ENCODE measurements around the gene FOXP4. TPM values are rescaled to one million over a fixed set of nuclear protein-coding genes. Genes with fewer than 3 reads are reported as not detected.

The FOXP4 gene
- total RNA-seq, 2 donors from 2014 or later = 15.7 to 21.0 TPM

DNA sequence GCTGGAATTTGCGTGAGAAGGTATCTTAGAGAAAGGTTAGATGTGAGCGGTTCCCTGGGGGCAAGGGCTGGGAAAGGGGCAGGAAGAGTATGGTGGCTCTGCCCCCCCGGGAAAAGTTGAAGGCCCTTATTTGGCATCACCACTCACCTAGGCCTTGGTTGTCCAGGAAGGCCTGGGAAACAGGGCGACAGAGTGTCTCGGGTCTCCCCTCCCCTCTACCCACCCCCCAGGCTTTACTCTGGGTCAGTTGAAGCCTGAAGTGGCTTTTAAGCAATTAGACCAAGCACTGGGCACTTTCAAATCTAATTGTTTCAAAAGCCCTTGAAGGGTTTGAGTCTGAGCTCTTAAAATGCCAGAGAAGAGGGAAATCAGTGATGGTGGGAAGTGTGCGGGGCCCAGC is 30.2 kb upstream of the FOXP4 start:
- DNase-seq (ENCODE audit: low spot score) (no peak), ATAC-seq (ENCODE audit: insufficient number of reproducible peaks, low FRiP score, low read depth) (no peak)
- TF ChIP-seq, protein P1, sequence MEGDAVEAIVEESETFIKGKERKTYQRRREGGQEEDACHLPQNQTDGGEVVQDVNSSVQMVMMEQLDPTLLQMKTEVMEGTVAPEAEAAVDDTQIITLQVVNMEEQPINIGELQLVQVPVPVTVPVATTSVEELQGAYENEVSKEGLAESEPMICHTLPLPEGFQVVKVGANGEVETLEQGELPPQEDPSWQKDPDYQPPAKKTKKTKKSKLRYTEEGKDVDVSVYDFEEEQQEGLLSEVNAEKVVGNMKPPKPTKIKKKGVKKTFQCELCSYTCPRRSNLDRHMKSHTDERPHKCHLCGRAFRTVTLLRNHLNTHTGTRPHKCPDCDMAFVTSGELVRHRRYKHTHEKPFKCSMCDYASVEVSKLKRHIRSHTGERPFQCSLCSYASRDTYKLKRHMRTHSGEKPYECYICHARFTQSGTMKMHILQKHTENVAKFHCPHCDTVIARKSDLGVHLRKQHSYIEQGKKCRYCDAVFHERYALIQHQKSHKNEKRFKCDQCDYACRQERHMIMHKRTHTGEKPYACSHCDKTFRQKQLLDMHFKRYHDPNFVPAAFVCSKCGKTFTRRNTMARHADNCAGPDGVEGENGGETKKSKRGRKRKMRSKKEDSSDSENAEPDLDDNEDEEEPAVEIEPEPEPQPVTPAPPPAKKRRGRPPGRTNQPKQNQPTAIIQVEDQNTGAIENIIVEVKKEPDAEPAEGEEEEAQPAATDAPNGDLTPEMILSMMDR (IDR thresholded peaks at IDR 0.05) = no peak
- H3K9me3 ChIP-seq = no peaks in the 10 kb centered on the region
- H3K36me3 ChIP-seq = no peaks in the 10 kb centered on the region
- no peaks in the 10 kb centered on the region for H3K27me3 ChIP-seq (replicated peaks; ENCODE audit: insufficient read depth)
- no peaks in the 10 kb centered on the region for H3K4me1 ChIP-seq (ENCODE audit: control insufficient read depth in 1 of 2, low read depth in 2 of 2)
- no peak overlapping the region for H3K4me3 ChIP-seq
- H3K27ac ChIP-seq = no peak overlapping the region

DNA sequence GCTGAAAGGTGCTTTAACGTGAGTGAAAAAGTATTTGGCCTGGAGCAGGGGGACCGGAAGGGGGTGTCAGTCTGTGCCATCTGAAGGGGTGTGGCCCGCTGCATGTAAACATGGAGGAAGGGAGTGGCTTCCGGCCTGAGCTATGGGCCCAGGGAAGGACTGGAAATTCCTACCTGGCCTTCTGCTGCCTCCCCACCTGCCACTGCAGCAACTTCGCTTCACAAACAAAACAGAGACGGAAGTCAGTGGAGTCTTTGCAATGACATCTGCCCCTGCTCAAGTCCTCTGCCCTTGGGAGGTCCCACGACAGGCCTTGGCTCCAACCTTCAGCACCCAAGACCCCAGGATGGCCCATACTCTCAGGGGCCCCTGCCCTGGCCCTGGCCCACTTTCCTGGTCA is 28.1 kb upstream of the FOXP4 start:
- H3K4me3 ChIP-seq = no peak overlapping the region
- peaks cover 4% of the 10 kb centered on the region for H3K27me3 ChIP-seq (replicated peaks; ENCODE audit: insufficient read depth)
- no peaks in the 10 kb centered on the region for H3K36me3 ChIP-seq
- no peak overlapping the region for H3K27ac ChIP-seq
- no peaks in the 10 kb centered on the region for H3K9me3 ChIP-seq
- no peaks in the 10 kb centered on the region for H3K4me1 ChIP-seq (ENCODE audit: control insufficient read depth in 1 of 2, low read depth in 2 of 2)
- ATAC-seq (ENCODE audit: insufficient number of reproducible peaks, low FRiP score, low read depth) (no peak), DNase-seq (ENCODE audit: low spot score) (no peak)
- TF ChIP-seq, protein P1 (IDR thresholded peaks at IDR 0.05) = no peak

DNA sequence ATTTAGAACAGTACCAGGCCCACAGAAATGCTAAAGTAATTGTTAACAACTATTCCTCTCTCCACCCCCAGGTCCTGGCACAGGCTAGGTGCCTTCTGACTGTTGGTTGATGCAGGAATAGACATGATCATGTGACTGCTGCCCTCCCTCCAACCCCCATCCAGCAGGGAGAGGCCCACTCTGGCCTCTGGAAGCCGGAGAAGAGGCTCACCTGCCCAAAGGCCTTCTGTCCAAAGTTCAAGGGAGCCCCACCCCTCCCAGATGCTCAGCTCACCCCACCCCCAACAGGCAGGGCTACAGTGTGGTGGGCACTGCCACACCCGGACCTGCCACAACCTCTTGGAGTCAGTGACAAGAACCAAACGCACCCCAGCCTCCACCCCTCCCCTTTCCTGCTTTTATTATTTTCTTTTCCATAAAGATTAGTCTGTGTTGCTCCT is 26.9 kb upstream of the FOXP4 start:
- Histone ChIP-seq H3K27ac (no peak overlapping the region), H3K36me3 (no peaks in the 10 kb centered on the region), H3K4me1 (ENCODE audit: control insufficient read depth in 1 of 2, low read depth in 2 of 2) (no peaks in the 10 kb centered on the region), H3K9me3 (no peaks in the 10 kb centered on the region), H3K4me3 (no peak overlapping the region), H3K27me3 (replicated peaks; ENCODE audit: insufficient read depth) (peaks cover 4% of the 10 kb centered on the region)
- TF ChIP-seq, protein P1 (IDR thresholded peaks at IDR 0.05) = no peak
- ATAC-seq (ENCODE audit: insufficient number of reproducible peaks, low FRiP score, low read depth) (no peak), DNase-seq (ENCODE audit: low spot score) (no peak)

DNA sequence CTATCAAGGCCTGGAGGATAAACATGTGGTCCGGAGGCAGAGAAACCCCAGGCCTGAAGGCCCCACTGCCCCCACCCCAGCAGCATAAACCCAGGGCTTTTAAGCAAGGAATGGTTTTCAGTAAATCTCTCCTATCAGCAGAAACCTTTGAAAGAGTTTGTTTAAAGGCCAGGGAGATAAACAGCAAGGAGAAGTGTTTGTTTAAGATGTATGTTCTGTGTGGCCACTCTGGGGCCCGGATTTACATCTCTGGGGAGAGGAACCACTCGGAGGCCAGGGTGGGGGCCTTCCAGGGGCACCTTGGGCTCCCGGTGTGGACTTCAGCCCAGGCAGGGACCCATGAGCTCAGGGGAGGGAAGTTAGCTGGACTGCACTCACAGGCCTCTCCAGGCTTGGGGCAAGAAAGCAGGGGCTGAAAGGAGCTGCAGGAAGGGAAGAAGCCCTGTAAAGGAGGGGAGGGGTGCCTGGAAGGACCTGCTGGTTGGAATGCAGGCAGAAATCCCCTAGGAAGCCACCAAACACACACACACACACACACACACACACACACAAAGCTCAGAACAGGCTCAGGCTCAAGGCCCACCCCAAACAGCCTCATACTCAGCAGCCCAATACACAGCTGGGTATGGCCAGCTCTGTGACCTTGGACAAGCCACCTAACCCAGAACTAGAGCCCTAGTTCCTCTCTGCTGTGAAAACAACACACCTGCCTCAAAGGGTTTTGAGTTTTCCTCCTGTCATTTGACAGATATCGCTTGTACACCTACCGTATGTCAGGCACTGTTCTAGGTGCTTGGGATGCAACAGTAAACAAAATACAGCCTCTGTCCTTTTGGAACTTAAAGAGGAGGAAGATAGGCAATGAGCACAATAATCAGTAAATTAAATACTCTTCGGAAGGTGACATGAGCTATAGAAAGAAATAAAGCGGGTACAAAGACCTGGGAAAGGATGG is 26.2 kb upstream of the FOXP4 start:
- ATAC-seq (ENCODE audit: insufficient number of reproducible peaks, low FRiP score, low read depth) = no peak
- no peaks in the 10 kb centered on the region for H3K9me3 ChIP-seq
- DNase-seq (ENCODE audit: low spot score) = no peak
- TF ChIP-seq, protein P1 (IDR thresholded peaks at IDR 0.05) = no peak
- H3K4me1 ChIP-seq (ENCODE audit: control insufficient read depth in 1 of 2, low read depth in 2 of 2) = no peaks in the 10 kb centered on the region
- H3K36me3 ChIP-seq = no peaks in the 10 kb centered on the region
- H3K27ac ChIP-seq = no peak overlapping the region
- no peak overlapping the region for H3K4me3 ChIP-seq
- H3K27me3 ChIP-seq (replicated peaks; ENCODE audit: insufficient read depth) = peaks cover 4% of the 10 kb centered on the region

DNA sequence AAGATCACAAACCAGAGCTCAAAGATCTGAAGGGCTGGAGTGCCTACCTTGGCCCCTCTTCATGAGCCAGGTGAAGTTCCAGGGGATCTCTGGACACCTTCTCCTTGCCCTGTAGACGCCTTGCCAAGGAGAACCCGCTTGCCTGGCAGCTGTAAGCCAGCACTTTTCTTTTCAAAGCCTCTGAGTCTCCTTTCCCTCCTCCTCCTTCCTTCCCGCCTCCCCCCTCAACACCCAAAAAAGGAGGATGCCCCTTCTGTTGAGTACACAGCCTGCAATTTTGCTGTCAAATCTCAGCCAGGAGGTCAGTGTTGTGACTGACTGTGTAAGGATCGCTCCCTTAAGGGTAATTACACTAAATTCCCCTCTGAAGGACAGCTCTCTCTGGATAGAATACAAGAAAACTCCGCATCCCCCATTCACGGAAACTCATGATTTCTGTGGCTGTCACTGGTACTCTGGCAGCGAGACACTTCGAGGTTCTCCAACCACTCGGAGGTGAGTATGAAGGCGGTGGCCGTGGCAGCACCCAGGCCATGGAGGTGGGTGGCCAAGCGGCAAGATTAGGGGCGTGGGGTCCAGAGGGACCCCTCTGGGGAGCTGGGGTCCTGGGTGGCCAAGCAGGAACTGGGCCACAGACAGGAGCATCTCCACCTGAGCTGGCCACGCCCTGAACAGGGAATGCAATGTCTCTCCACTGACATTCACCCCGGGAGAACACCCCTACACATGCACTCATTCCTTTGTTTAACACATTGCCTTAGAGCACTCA is 23.2 kb upstream of the FOXP4 start:
- Histone ChIP-seq H3K27me3 (replicated peaks; ENCODE audit: insufficient read depth) (peaks cover 4% of the 10 kb centered on the region), H3K9me3 (no peaks in the 10 kb centered on the region), H3K27ac (no peak overlapping the region), H3K4me3 (no peak overlapping the region), H3K4me1 (ENCODE audit: control insufficient read depth in 1 of 2, low read depth in 2 of 2) (peaks cover 2 to 5% of the 10 kb centered on the region in 2 donors), H3K36me3 (no peaks in the 10 kb centered on the region)
- ATAC-seq (ENCODE audit: insufficient number of reproducible peaks, low FRiP score, low read depth) (no peak), DNase-seq (ENCODE audit: low spot score) (no peak)
- TF ChIP-seq, protein P1 (IDR thresholded peaks at IDR 0.05) = no peak

Data from thoracic aorta (tissue), 2 donors.